Measurements from ENCODE around the gene STARD3.

STARD3 gene

GRCh38 chr17:39611401-39612112, 25.4 kb upstream of the STARD3 start:
- Histone ChIP-seq H3K27me3 (ENCODE audit: insufficient read depth, low read length, poor library complexity, severe bottlenecking) (no peaks in the 10 kb centered on the region), H3K4me3 (ENCODE audit: low read length, poor library complexity, severe bottlenecking) (no peak overlapping the region), H4K20me1 (ENCODE audit: insufficient read depth, low read length, poor library complexity, severe bottlenecking) (no peaks in the 10 kb centered on the region), H3K4me1 (ENCODE audit: insufficient read depth, low read length, poor library complexity, severe bottlenecking) (no peaks in the 10 kb centered on the region), H3K79me2 (ENCODE audit: insufficient read depth, low read length) (no peaks in the 10 kb centered on the region), H3K36me3 (ENCODE audit: insufficient read depth, low read length) (no peaks in the 10 kb centered on the region), H3F3A (ENCODE audit: low read depth) (no peaks in the 10 kb centered on the region), H2AFZ (ENCODE audit: low read length) (peak overlapping the region; percentile 55; the same call in 1 of the 2 replicates), H3K9me3 (ENCODE audit: insufficient read depth, low read depth, low read length) (no peaks in the 10 kb centered on the region), H3K9ac (ENCODE audit: low read depth, low read length, poor library complexity, severe bottlenecking) (no peak overlapping the region), H3K9me2 (replicated peaks; ENCODE audit: low read depth, low read length) (no peaks in the 10 kb centered on the region), H3K4me2 (ENCODE audit: low read depth, low read length, poor library complexity, severe bottlenecking) (no peak overlapping the region)
- TF ChIP-seq CTCF (conservative IDR thresholded peaks at IDR 0.05; ENCODE audit: low read length) (no peak), EZH2phosphoT487 (IDR thresholded peaks at IDR 0.05; ENCODE audit: borderline replicate concordance) (no peak)

GRCh38 chr17:39612291-39612894, 24.6 kb upstream of the STARD3 start:
- no peaks in the 10 kb centered on the region for H3K9me3 ChIP-seq (ENCODE audit: insufficient read depth, low read depth, low read length)
- H3K4me3 ChIP-seq (ENCODE audit: low read length, poor library complexity, severe bottlenecking) = no peak overlapping the region
- TF ChIP-seq CTCF (conservative IDR thresholded peaks at IDR 0.05; ENCODE audit: low read length) (no peak), EZH2phosphoT487 (IDR thresholded peaks at IDR 0.05; ENCODE audit: borderline replicate concordance) (no peak)
- H3K36me3 ChIP-seq (ENCODE audit: insufficient read depth, low read length) = no peaks in the 10 kb centered on the region
- H2AFZ ChIP-seq (ENCODE audit: low read length) = peak overlapping the region; percentile 55; the same call in 1 of the 2 replicates
- no peak overlapping the region for H3K9ac ChIP-seq (ENCODE audit: low read depth, low read length, poor library complexity, severe bottlenecking)
- H3K4me1 ChIP-seq (ENCODE audit: insufficient read depth, low read length, poor library complexity, severe bottlenecking) = peaks cover 4% of the 10 kb centered on the region
- H3K9me2 ChIP-seq (replicated peaks; ENCODE audit: low read depth, low read length) = no peaks in the 10 kb centered on the region
- no peaks in the 10 kb centered on the region for H3K27me3 ChIP-seq (ENCODE audit: insufficient read depth, low read length, poor library complexity, severe bottlenecking)
- H3K4me2 ChIP-seq (ENCODE audit: low read depth, low read length, poor library complexity, severe bottlenecking) = no peak overlapping the region
- no peaks in the 10 kb centered on the region for H3F3A ChIP-seq (ENCODE audit: low read depth)
- H3K79me2 ChIP-seq (ENCODE audit: insufficient read depth, low read length) = no peaks in the 10 kb centered on the region
- H4K20me1 ChIP-seq (ENCODE audit: insufficient read depth, low read length, poor library complexity, severe bottlenecking) = no peaks in the 10 kb centered on the region

GRCh38 chr17:39612935-39613464, 23.9 kb upstream of the STARD3 start:
- Histone ChIP-seq H2AFZ (ENCODE audit: low read length) (no peak overlapping the region), H3K79me2 (ENCODE audit: insufficient read depth, low read length) (no peaks in the 10 kb centered on the region), H3F3A (ENCODE audit: low read depth) (no peaks in the 10 kb centered on the region), H3K36me3 (ENCODE audit: insufficient read depth, low read length) (no peaks in the 10 kb centered on the region), H3K27me3 (ENCODE audit: insufficient read depth, low read length, poor library complexity, severe bottlenecking) (no peaks in the 10 kb centered on the region), H3K4me1 (ENCODE audit: insufficient read depth, low read length, poor library complexity, severe bottlenecking) (peaks cover 6% of the 10 kb centered on the region), H4K20me1 (ENCODE audit: insufficient read depth, low read length, poor library complexity, severe bottlenecking) (no peaks in the 10 kb centered on the region), H3K9me3 (ENCODE audit: insufficient read depth, low read depth, low read length) (no peaks in the 10 kb centered on the region), H3K4me2 (ENCODE audit: low read depth, low read length, poor library complexity, severe bottlenecking) (no peak overlapping the region), H3K4me3 (ENCODE audit: low read length, poor library complexity, severe bottlenecking) (no peak overlapping the region), H3K9ac (ENCODE audit: low read depth, low read length, poor library complexity, severe bottlenecking) (no peak overlapping the region), H3K9me2 (replicated peaks; ENCODE audit: low read depth, low read length) (no peaks in the 10 kb centered on the region)
- TF ChIP-seq EZH2phosphoT487 (IDR thresholded peaks at IDR 0.05; ENCODE audit: borderline replicate concordance) (no peak), CTCF (conservative IDR thresholded peaks at IDR 0.05; ENCODE audit: low read length) (no peak)
